WTC11 (cell line): ENCODE measurements around the gene SYNPO. TPM values are rescaled to one million over a fixed set of nuclear protein-coding genes. Genes with fewer than 3 reads are reported as not detected.

ENCODE experiments used
- ATAC-seq: fragments of 200-7000 bp; cut with Tn5 transposase; 2 replicates; pipeline ENCODE4 v1.10.0; 2021; ENCODE audit warnings: mild to moderate bottlenecking, moderate library complexity
- CTCF ChIA-PET: fragments of 300-600 bp; sonication (Branson Sonifier 250); formaldehyde crosslinking; loops from one replicate; lab custom pipeline; 2021; ENCODE audit warnings: antibody characterized with exemption; lab: Charles Lee
- POLR2A ChIA-PET: fragments of 350-600 bp; sonication (Branson Sonifier 250); formaldehyde crosslinking; loops from one replicate; lab custom pipeline; 2021; ENCODE audit warnings: antibody characterized with exemption; lab: Charles Lee
- DNase-seq: peaks from one replicate; pipeline ENCODE4 v3.0.0; 2021; ENCODE audit warnings: low spot score
- H3K27ac Mint-ChIP-seq: 2 replicates; pipeline ENCODE4 v1.8.0; 2021; ENCODE audit warnings: mixed read lengths
- H3K27me3 Mint-ChIP-seq: 2 replicates; pipeline ENCODE4 v1.8.0; 2021; ENCODE audit warnings: low read depth, mild to moderate bottlenecking, moderate library complexity, mixed read lengths
- H3K36me3 Mint-ChIP-seq: 2 replicates; pipeline ENCODE4 v1.8.0; 2021; ENCODE audit warnings: mixed read lengths
- H3K4me1 Mint-ChIP-seq: 2 replicates; pipeline ENCODE4 v1.8.0; 2022; ENCODE audit warnings: mixed read lengths
- H3K4me3 Mint-ChIP-seq: 2 replicates; pipeline ENCODE4 v1.8.0; 2021; ENCODE audit warnings: mild to moderate bottlenecking, moderate library complexity, mixed read lengths
- H3K9me3 Mint-ChIP-seq: 2 replicates; pipeline ENCODE4 v1.8.0; 2021; ENCODE audit warnings: mixed read lengths
- AR ChIP-seq: fragments of 250-450 bp; sonication (Bioruptor Pico); IDR thresholded peaks from 2 replicates; pipeline ENCODE4 v1.9.0; 2021; ENCODE audit warnings: mild to moderate bottlenecking
- CBFB ChIP-seq: sonication (generic); formaldehyde crosslinking; IDR thresholded peaks from 2 replicates; pipeline ENCODE4 v1.8.1; 2022; ENCODE audit warnings: mild to moderate bottlenecking, low read depth, missing genetic modification reagents
- E2F1 ChIP-seq: sonication (generic); formaldehyde crosslinking; IDR thresholded peaks from 2 replicates; pipeline ENCODE4 v1.8.0; 2022; ENCODE audit warnings: mild to moderate bottlenecking, missing genetic modification reagents
- EMX1 ChIP-seq: fragments of 250-450 bp; sonication (Bioruptor Pico); IDR thresholded peaks from 2 replicates; pipeline ENCODE4 v1.8.0; 2021; ENCODE audit warnings: mild to moderate bottlenecking
- ERG ChIP-seq: fragments of 250-450 bp; sonication (Bioruptor Pico); IDR thresholded peaks from 2 replicates; pipeline ENCODE4 v1.8.0; 2021; ENCODE audit warnings: mild to moderate bottlenecking
- IRF1 ChIP-seq: sonication (generic); formaldehyde crosslinking; IDR thresholded peaks from 2 replicates; pipeline ENCODE4 v1.8.0; 2023; ENCODE audit warnings: missing genetic modification reagents
- NFATC4 ChIP-seq: fragments of 250-450 bp; sonication (Bioruptor Pico); IDR thresholded peaks from 2 replicates; pipeline ENCODE4 v1.9.0; 2021; ENCODE audit warnings: mild to moderate bottlenecking
- NFE2L1 ChIP-seq: sonication (generic); formaldehyde crosslinking; IDR thresholded peaks from 2 replicates; pipeline ENCODE4 v1.8.1; 2023; ENCODE audit warnings: missing genetic modification reagents
- NR3C1 ChIP-seq: sonication (generic); formaldehyde crosslinking; conservative IDR thresholded peaks from 2 replicates; pipeline ENCODE4 v1.8.1; 2023; ENCODE audit warnings: low read depth, mild to moderate bottlenecking, missing genetic modification reagents
- PRDM15 ChIP-seq: sonication (generic); formaldehyde crosslinking; IDR thresholded peaks from 2 replicates; pipeline ENCODE4 v1.8.0; 2022; ENCODE audit warnings: missing genetic modification reagents
- PREB ChIP-seq: sonication (generic); formaldehyde crosslinking; IDR thresholded peaks from 2 replicates; pipeline ENCODE4 v1.8.1; 2022; ENCODE audit warnings: mild to moderate bottlenecking, missing genetic modification reagents, moderate library complexity, borderline replicate concordance
- PRRX2 ChIP-seq: fragments of 250-450 bp; sonication (Bioruptor Pico); IDR thresholded peaks from 2 replicates; pipeline ENCODE4 v1.8.0; 2021; ENCODE audit warnings: mild to moderate bottlenecking
- RORB ChIP-seq: fragments of 250-450 bp; sonication (Bioruptor Pico); IDR thresholded peaks from 2 replicates; pipeline ENCODE4 v1.9.0; 2021; ENCODE audit warnings: mild to moderate bottlenecking
- SOX15 ChIP-seq: fragments of 250-450 bp; sonication (Bioruptor Pico); IDR thresholded peaks from 2 replicates; pipeline ENCODE4 v1.9.0; 2021; ENCODE audit warnings: mild to moderate bottlenecking
- TEAD1 ChIP-seq: sonication (generic); formaldehyde crosslinking; IDR thresholded peaks from 2 replicates; pipeline ENCODE4 v1.8.0; 2022; ENCODE audit warnings: mild to moderate bottlenecking, missing genetic modification reagents
- TEAD4 ChIP-seq: sonication (generic); formaldehyde crosslinking; IDR thresholded peaks from 2 replicates; pipeline ENCODE4 v1.8.0; 2022; ENCODE audit warnings: mild to moderate bottlenecking, missing genetic modification reagents
- USF1 ChIP-seq: sonication (generic); formaldehyde crosslinking; IDR thresholded peaks from 2 replicates; pipeline ENCODE4 v1.8.0; 2022; ENCODE audit warnings: mild to moderate bottlenecking, missing genetic modification reagents
- ZBTB43 ChIP-seq: sonication (generic); formaldehyde crosslinking; IDR thresholded peaks from 2 replicates; pipeline ENCODE4 v1.8.1; 2023; ENCODE audit warnings: mild to moderate bottlenecking, missing genetic modification reagents
- ZNF219 ChIP-seq: sonication (generic); formaldehyde crosslinking; IDR thresholded peaks from 2 replicates; pipeline ENCODE4 v1.8.0; 2023; ENCODE audit warnings: missing genetic modification reagents, mild to moderate bottlenecking, borderline replicate concordance
- ZNF263 ChIP-seq: sonication (generic); formaldehyde crosslinking; IDR thresholded peaks from 2 replicates; pipeline ENCODE4 v1.8.1; 2022; ENCODE audit warnings: low read depth, mild to moderate bottlenecking, moderate library complexity, missing genetic modification reagents
- total RNA-seq: library from RNA; stranded (reverse); gene quantifications from 3 replicates; pipeline ENCODE4 v1.2.3, GENCODE V29; 2021

The SYNPO gene
- total RNA-seq, 1 experiment from 2014 or later, result 2.1 TPM

- no peak for TF ChIP-seq E2F1 (CRISPR knock-in tag)
- no peak for TF ChIP-seq TEAD1
- no peak for TF ChIP-seq TEAD4 (CRISPR knock-in tag)
- TF ChIP-seq PRRX2 (CRISPR knock-in tag), result no peak
- no peak for TF ChIP-seq NR3C1 (CRISPR knock-in tag)
- TF ChIP-seq EMX1 (CRISPR knock-in tag), result no peak
- TF ChIP-seq ZNF219 (CRISPR knock-in tag), result no peak
- TF ChIP-seq RORB (CRISPR knock-in tag), result no peak
- TF ChIP-seq CBFB, result no peak
- no peak for TF ChIP-seq ERG (CRISPR knock-in tag)
- no peak for TF ChIP-seq PREB (CRISPR knock-in tag)
- no peak for TF ChIP-seq ZNF263 (CRISPR knock-in tag)
These were observed 1.1 kb upstream of the SYNPO start (continued) for GRCh38 chr5:150639377-150639692.

- H3K4me1 Mint-ChIP-seq, result peaks cover 37% of the 10 kb centered on the region
- no peak for DNase-seq
- TF ChIP-seq NFATC4 (CRISPR knock-in tag), result no peak
- TF ChIP-seq SOX15 (CRISPR knock-in tag), result no peak
- TF ChIP-seq IRF1 (CRISPR knock-in tag), result no peak
- no peak for TF ChIP-seq PRDM15 (CRISPR knock-in tag)
- TF ChIP-seq USF1 (CRISPR knock-in tag), result no peak
- no peak for TF ChIP-seq ZBTB43 (CRISPR knock-in tag)
- TF ChIP-seq NFE2L1, result no peak
- no peak for TF ChIP-seq AR (CRISPR knock-in tag)
- no peak for TF ChIP-seq EMX1 (CRISPR knock-in tag)
- TF ChIP-seq, all 79 proteins: peak for 0
- Mint-ChIP-seq H3K27me3 (no peaks in the 10 kb centered on the region), H3K27ac (peak overlapping the region; percentile 85), H3K36me3 (no peaks in the 10 kb centered on the region), H3K4me3 (no peak overlapping the region), H3K9me3 (no peaks in the 10 kb centered on the region)
- no peak for ATAC-seq
- ChIA-PET CTCF (interaction anchor here (1.0 to 1.8 kb wide), 4 partner anchors 16 to 181 kb away, joined by 3 to 5 read pairs (median 3); no protein-coding TSS in a partner anchor), POLR2A (no interaction called here)
These were observed 709 bp upstream of the SYNPO start for GRCh38 chr5:150639751-150640150.
